Measurements from ENCODE around the gene ZNF451.

Gene ZNF451

DNA sequence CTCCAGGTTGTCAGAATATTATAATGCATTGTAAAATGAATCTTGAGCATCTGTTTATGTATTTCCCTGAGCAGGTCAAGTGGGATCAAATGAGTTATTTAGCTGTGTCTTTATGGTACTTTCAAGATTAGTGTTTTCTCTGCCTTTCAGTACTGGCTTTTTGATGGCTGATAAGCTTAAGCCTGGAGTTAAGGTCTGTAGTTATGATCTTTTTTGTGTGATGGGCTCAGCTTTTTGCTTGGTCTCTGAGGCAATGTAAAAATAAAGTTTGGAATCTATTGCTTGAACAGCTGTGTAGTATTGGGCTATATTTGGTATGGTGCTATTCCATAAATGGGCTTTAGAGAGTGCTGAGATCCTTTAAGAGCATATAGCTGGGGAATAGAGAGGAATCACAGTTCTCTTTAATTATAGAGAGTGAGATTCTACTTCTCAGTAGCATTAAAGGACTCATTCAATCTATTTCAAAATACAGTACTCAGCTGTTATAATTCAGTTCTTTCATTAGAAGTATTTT is 40.7 kb downstream of the ZNF451 start:
- no peaks in the 10 kb centered on the region for H3K4me1 ChIP-seq (ENCODE audit: insufficient read depth, low read length, poor library complexity, severe bottlenecking)
- peaks cover 40% of the 10 kb centered on the region; the same call in 1 of the 2 replicates for H3K36me3 ChIP-seq (ENCODE audit: insufficient read depth, low read length)
- TF ChIP-seq EZH2phosphoT487 (IDR thresholded peaks at IDR 0.05; ENCODE audit: borderline replicate concordance) = no peak
- TF ChIP-seq, protein P1, sequence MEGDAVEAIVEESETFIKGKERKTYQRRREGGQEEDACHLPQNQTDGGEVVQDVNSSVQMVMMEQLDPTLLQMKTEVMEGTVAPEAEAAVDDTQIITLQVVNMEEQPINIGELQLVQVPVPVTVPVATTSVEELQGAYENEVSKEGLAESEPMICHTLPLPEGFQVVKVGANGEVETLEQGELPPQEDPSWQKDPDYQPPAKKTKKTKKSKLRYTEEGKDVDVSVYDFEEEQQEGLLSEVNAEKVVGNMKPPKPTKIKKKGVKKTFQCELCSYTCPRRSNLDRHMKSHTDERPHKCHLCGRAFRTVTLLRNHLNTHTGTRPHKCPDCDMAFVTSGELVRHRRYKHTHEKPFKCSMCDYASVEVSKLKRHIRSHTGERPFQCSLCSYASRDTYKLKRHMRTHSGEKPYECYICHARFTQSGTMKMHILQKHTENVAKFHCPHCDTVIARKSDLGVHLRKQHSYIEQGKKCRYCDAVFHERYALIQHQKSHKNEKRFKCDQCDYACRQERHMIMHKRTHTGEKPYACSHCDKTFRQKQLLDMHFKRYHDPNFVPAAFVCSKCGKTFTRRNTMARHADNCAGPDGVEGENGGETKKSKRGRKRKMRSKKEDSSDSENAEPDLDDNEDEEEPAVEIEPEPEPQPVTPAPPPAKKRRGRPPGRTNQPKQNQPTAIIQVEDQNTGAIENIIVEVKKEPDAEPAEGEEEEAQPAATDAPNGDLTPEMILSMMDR (conservative IDR thresholded peaks at IDR 0.05; ENCODE audit: low read length) = no peak
- no peaks in the 10 kb centered on the region for H4K20me1 ChIP-seq (ENCODE audit: insufficient read depth, low read length, poor library complexity, severe bottlenecking)
- no peak overlapping the region for H2AFZ ChIP-seq (ENCODE audit: low read length)
- H3K9me3 ChIP-seq (ENCODE audit: insufficient read depth, low read depth, low read length) = no peaks in the 10 kb centered on the region
- no peaks in the 10 kb centered on the region for H3K9me2 ChIP-seq (replicated peaks; ENCODE audit: low read depth, low read length)
- H3K4me3 ChIP-seq (ENCODE audit: low read length, poor library complexity, severe bottlenecking) = no peak overlapping the region
- no peaks in the 10 kb centered on the region; the same call in 1 of the 2 replicates for H3K79me2 ChIP-seq (ENCODE audit: insufficient read depth, low read length)
- no peak overlapping the region for H3K9ac ChIP-seq (ENCODE audit: low read depth, low read length, poor library complexity, severe bottlenecking)
- H3F3A ChIP-seq (ENCODE audit: low read depth) = no peaks in the 10 kb centered on the region
- H3K27me3 ChIP-seq (ENCODE audit: insufficient read depth, low read length, poor library complexity, severe bottlenecking) = no peaks in the 10 kb centered on the region
- no peak overlapping the region for H3K4me2 ChIP-seq (ENCODE audit: low read depth, low read length, poor library complexity, severe bottlenecking)

DNA sequence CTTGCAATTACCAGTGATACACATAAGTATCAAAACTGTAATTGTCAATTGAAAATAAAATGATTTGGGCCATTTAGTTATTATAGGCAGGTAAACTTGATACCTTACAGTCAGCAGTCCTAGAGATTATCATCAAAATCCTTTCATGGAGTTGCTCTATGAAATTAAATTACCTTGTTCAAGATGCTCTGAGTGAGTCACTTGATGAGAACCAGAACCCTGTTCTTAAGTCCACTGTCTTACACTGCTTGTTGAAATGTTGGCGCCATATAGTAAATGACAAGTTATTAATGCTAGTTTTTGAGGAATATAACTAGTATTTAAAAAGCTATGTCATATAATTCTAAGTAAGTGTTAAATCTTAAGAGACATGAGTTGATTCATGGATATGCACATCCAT is 45.0 kb downstream of the ZNF451 start:
- H4K20me1 ChIP-seq (ENCODE audit: insufficient read depth, low read length, poor library complexity, severe bottlenecking) = no peaks in the 10 kb centered on the region
- no peak overlapping the region for H3K4me3 ChIP-seq (ENCODE audit: low read length, poor library complexity, severe bottlenecking)
- H3K9me3 ChIP-seq (ENCODE audit: insufficient read depth, low read depth, low read length) = no peaks in the 10 kb centered on the region
- H3F3A ChIP-seq (ENCODE audit: low read depth) = no peaks in the 10 kb centered on the region
- H3K4me1 ChIP-seq (ENCODE audit: insufficient read depth, low read length, poor library complexity, severe bottlenecking) = no peaks in the 10 kb centered on the region
- H3K4me2 ChIP-seq (ENCODE audit: low read depth, low read length, poor library complexity, severe bottlenecking) = no peak overlapping the region
- no peaks in the 10 kb centered on the region for H3K9me2 ChIP-seq (replicated peaks; ENCODE audit: low read depth, low read length)
- no peak for TF ChIP-seq EZH2phosphoT487 (IDR thresholded peaks at IDR 0.05; ENCODE audit: borderline replicate concordance)
- TF ChIP-seq, protein P1 (conservative IDR thresholded peaks at IDR 0.05; ENCODE audit: low read length) = no peak
- no peak overlapping the region for H3K9ac ChIP-seq (ENCODE audit: low read depth, low read length, poor library complexity, severe bottlenecking)
- no peaks in the 10 kb centered on the region for H3K27me3 ChIP-seq (ENCODE audit: insufficient read depth, low read length, poor library complexity, severe bottlenecking)
- H3K36me3 ChIP-seq (ENCODE audit: insufficient read depth, low read length) = peaks cover 35% of the 10 kb centered on the region; the same call in 1 of the 2 replicates
- H2AFZ ChIP-seq (ENCODE audit: low read length) = no peak overlapping the region
- H3K79me2 ChIP-seq (ENCODE audit: insufficient read depth, low read length) = no peaks in the 10 kb centered on the region

DNA sequence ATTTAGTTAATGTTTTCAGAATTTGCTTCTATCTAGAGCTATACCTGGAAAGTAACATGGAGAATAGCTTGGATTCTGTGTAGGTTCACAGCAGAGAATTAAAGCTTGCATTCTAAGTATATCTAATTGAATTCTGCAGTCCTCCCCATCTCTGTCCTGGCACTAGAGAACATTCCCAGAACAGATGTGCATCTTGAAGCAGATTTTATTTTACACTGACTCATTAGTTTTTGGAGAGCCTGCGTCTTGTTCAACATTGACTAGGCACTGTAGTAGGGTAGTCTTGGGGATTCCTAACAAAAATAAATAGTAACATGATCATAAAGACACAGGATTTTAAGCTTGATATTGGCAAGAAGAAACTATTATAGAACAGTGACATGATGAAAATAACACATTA is 45.9 kb downstream of the ZNF451 start:
- H3K36me3 ChIP-seq (ENCODE audit: insufficient read depth, low read length) = peaks cover 26% of the 10 kb centered on the region; the same call in 1 of the 2 replicates

More for the DNA sequence above, 45.9 kb downstream of the ZNF451 start:
- Histone ChIP-seq H4K20me1 (ENCODE audit: insufficient read depth, low read length, poor library complexity, severe bottlenecking) (no peaks in the 10 kb centered on the region), H3K9me2 (replicated peaks; ENCODE audit: low read depth, low read length) (no peaks in the 10 kb centered on the region), H3K9ac (ENCODE audit: low read depth, low read length, poor library complexity, severe bottlenecking) (no peak overlapping the region), H2AFZ (ENCODE audit: low read length) (no peak overlapping the region), H3K9me3 (ENCODE audit: insufficient read depth, low read depth, low read length) (no peaks in the 10 kb centered on the region), H3K79me2 (ENCODE audit: insufficient read depth, low read length) (no peaks in the 10 kb centered on the region), H3K4me3 (ENCODE audit: low read length, poor library complexity, severe bottlenecking) (no peak overlapping the region), H3F3A (ENCODE audit: low read depth) (no peaks in the 10 kb centered on the region), H3K27me3 (ENCODE audit: insufficient read depth, low read length, poor library complexity, severe bottlenecking) (no peaks in the 10 kb centered on the region), H3K4me2 (ENCODE audit: low read depth, low read length, poor library complexity, severe bottlenecking) (no peak overlapping the region), H3K4me1 (ENCODE audit: insufficient read depth, low read length, poor library complexity, severe bottlenecking) (no peaks in the 10 kb centered on the region)
- TF ChIP-seq EZH2phosphoT487 (IDR thresholded peaks at IDR 0.05; ENCODE audit: borderline replicate concordance) = no peak
- TF ChIP-seq, protein P1 (conservative IDR thresholded peaks at IDR 0.05; ENCODE audit: low read length) = no peak
